PC-3 (cell line): ENCODE data around the gene ERICH4.

ENCODE experiments used
- EZH2phosphoT487 ChIP-seq: fragments of 300-600 bp; sonication (generic); IDR thresholded peaks from 2 replicates; pipeline ENCODE4 v1.6.1; 2018; ENCODE audit warnings: mild to moderate bottlenecking, antibody characterized with exemption, low read length, borderline replicate concordance
- TF ChIP-seq, protein P1 (sequence below): fragments of 300-600 bp; sonication (generic); conservative IDR thresholded peaks from 2 replicates; pipeline ENCODE4 v1.5.1; 2017; ENCODE audit warnings: antibody characterized with exemption, low read depth, mild to moderate bottlenecking, low read length

DNA sequence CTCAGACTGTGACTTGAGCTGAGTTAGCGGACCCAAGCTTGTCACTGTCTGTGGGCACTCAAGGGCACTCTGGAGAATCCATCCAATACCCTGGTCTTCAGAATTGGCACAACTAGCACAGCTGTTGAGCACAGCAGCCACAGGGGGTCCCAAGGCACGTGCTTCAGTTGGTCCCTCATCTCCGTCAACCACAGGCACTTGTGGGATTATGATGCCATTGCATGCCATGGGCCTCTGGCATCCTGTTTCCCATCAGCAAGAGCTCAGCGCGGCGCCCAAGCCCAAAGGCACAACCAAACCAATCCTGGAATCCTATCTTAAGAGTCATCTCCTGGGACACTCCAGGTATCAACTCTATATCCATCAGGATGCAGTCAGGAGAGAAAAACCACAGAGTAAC lies 12.0 kb upstream of the ERICH4 start:
- TF ChIP-seq, protein P1, sequence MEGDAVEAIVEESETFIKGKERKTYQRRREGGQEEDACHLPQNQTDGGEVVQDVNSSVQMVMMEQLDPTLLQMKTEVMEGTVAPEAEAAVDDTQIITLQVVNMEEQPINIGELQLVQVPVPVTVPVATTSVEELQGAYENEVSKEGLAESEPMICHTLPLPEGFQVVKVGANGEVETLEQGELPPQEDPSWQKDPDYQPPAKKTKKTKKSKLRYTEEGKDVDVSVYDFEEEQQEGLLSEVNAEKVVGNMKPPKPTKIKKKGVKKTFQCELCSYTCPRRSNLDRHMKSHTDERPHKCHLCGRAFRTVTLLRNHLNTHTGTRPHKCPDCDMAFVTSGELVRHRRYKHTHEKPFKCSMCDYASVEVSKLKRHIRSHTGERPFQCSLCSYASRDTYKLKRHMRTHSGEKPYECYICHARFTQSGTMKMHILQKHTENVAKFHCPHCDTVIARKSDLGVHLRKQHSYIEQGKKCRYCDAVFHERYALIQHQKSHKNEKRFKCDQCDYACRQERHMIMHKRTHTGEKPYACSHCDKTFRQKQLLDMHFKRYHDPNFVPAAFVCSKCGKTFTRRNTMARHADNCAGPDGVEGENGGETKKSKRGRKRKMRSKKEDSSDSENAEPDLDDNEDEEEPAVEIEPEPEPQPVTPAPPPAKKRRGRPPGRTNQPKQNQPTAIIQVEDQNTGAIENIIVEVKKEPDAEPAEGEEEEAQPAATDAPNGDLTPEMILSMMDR = no peak
- no peak for TF ChIP-seq EZH2phosphoT487
